Sigmoid colon (tissue), 7 donors: Measurements from ENCODE around the gene CELF1. TPM values are rescaled to one million over a fixed set of nuclear protein-coding genes. Genes with fewer than 3 reads are reported as not detected.

ENCODE experiments used
- DNase-seq: peaks from one replicate; pipeline ENCODE4 v3.0.0-alpha.2; 2019
- H3K27ac ChIP-seq, 4 donors: fragments of 200-600 bp; sonication (generic); one replicate each; pipeline ENCODE4 v1.5.1; 2016 to 2019; ENCODE audit warnings: mild to moderate bottlenecking in 1 of 4
- H3K27me3 ChIP-seq, 3 donors: fragments of 200-600 bp; sonication (generic); one replicate each; pipeline ENCODE4 v1.5.1; 2019; ENCODE audit warnings: mild to moderate bottlenecking in 1 of 3
- H3K36me3 ChIP-seq, 4 donors: fragments of 200-600 bp; sonication (generic); one replicate each; pipeline ENCODE4 v1.5.1; 2016 to 2019
- H3K4me1 ChIP-seq, 4 donors: fragments of 200-600 bp; sonication (generic); one replicate each; pipeline ENCODE4 v1.5.1; 2017 to 2019
- H3K4me3 ChIP-seq, 4 donors: fragments of 200-600 bp; sonication (generic); one replicate each; pipeline ENCODE4 v1.5.1; 2017 to 2019; ENCODE audit warnings: mild to moderate bottlenecking in 2 of 4, moderate library complexity in 1 of 4
- H3K9me3 ChIP-seq, 4 donors: fragments of 200-600 bp in 3 of 4; sonication (generic) in 3 of 4; one replicate each; pipeline versions ENCODE4 v1.5.1 to v1.6.1; 2013 to 2019
- EP300 ChIP-seq, 4 donors: sonication (generic); formaldehyde crosslinking; IDR thresholded peaks; one replicate each; pipeline ENCODE4 v1.6.1; 2017; ENCODE audit warnings: antibody characterized with exemption in 4 of 4
- POLR2A ChIP-seq, 2 donors: fragments of 450-650 bp; IDR thresholded peaks; one replicate each; pipeline ENCODE4 v1.6.1; 2016; ENCODE audit warnings: antibody characterized with exemption in 2 of 2, mild to moderate bottlenecking in 2 of 2, moderate library complexity in 2 of 2
- POLR2AphosphoS5 ChIP-seq, 4 donors: sonication (generic); formaldehyde crosslinking; IDR thresholded peaks; one replicate each; pipeline ENCODE4 v1.6.1; 2017; ENCODE audit warnings: antibody characterized with exemption in 4 of 4
- WGBS, 2 donors: extraction: QIAGEN DNeasy Blood & Tissue Kit; methylation state at CpG; one replicate each; pipeline ENCODE4 v1.1.7; 2013; 5-methylcytosine and 5-hydroxymethylcytosine counted together
- intact Hi-C: fragments of 100-400 bp; cut with DNase I; formaldehyde crosslinking; loops from one replicate; pipeline ENCODE4 v1.15.1; 2023
- polyA plus RNA-seq, 3 donors: library from polyadenylated mRNA; stranded (reverse); fragments of 200-250 nt; gene quantifications; one replicate each; pipeline ENCODE4 v1.2.3, GENCODE V29; 2013
- total RNA-seq, 4 donors: library from RNA; depleted of rRNA; stranded (reverse); fragments of >200 nt; gene quantifications; one replicate each; pipeline ENCODE4 v1.1.0, GENCODE V29; 2016
- TF ChIP-seq, protein P1 (sequence below), 4 experiments: fragments of 450-650 bp in 3 of 4; fragments of 200-600 bp in 1 of 4; IDR thresholded peaks; one replicate each; pipeline ENCODE4 v1.5.1; 2016 to 2019; ENCODE audit warnings: antibody characterized with exemption in 4 of 4, mild to moderate bottlenecking in 3 of 4, moderate library complexity in 2 of 4
- donor health status: healthy with polysubstance abuse.
- donor health status: Bipolar disorder and iron deficiency.
- donor health status: healthy.

Gene CELF1
- total and polyA plus RNA-seq, 7 donors: 9.0 to 188 (median 87.2) TPM

DNA sequence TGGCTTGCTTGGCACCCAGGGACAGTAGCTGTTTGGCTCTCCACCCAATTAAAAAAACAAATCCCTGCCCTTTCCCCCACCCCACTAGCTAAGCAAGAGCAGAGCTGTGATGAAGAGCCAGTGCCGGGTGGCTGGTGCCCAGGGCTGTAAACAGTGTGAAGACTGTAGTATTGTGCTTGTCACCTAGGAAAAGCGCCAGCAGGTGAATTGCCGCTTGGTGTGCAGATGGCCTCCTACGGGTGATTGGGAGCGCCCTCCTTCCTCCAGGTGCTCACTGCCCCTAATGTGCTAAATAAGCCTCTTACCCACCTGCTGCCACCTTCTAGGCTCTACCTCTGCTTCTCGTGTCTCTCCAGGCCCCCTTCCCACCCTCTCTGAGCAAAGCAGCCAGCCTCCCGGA is 85.6 kb downstream of the CELF1 start:
- Histone ChIP-seq H3K27ac (peak overlapping the region; percentile 64 to 78 (median 71)), H3K36me3 (peaks cover 0 to 47% (median 32%) of the 10 kb centered on the region in 4 donors), H3K9me3 (no peaks in the 10 kb centered on the region), H3K4me3 (no peak overlapping the region), H3K4me1 (peaks cover 0 to 70% (median 64%) of the 10 kb centered on the region in 4 donors), H3K27me3 (no peaks in the 10 kb centered on the region)
- WGBS, 2 donors: 21 to 71% methylated on average over 7 of the region's 7 CpGs
- intact Hi-C loops: loop anchor here (5.0 kb wide), 2 partner anchors 85 to 100 kb away; partner anchors contain the start of genes CELF1 and PTPMT1
- peak; percentile 70 for DNase-seq
- TF ChIP-seq POLR2AphosphoS5 (IDR thresholded peaks at IDR 0.05): no peak
- TF ChIP-seq POLR2A (IDR thresholded peaks at IDR 0.05): no peak
- no peak for TF ChIP-seq EP300 (IDR thresholded peaks at IDR 0.05)
- TF ChIP-seq, protein P1, sequence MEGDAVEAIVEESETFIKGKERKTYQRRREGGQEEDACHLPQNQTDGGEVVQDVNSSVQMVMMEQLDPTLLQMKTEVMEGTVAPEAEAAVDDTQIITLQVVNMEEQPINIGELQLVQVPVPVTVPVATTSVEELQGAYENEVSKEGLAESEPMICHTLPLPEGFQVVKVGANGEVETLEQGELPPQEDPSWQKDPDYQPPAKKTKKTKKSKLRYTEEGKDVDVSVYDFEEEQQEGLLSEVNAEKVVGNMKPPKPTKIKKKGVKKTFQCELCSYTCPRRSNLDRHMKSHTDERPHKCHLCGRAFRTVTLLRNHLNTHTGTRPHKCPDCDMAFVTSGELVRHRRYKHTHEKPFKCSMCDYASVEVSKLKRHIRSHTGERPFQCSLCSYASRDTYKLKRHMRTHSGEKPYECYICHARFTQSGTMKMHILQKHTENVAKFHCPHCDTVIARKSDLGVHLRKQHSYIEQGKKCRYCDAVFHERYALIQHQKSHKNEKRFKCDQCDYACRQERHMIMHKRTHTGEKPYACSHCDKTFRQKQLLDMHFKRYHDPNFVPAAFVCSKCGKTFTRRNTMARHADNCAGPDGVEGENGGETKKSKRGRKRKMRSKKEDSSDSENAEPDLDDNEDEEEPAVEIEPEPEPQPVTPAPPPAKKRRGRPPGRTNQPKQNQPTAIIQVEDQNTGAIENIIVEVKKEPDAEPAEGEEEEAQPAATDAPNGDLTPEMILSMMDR (IDR thresholded peaks at IDR 0.05): no peak

DNA sequence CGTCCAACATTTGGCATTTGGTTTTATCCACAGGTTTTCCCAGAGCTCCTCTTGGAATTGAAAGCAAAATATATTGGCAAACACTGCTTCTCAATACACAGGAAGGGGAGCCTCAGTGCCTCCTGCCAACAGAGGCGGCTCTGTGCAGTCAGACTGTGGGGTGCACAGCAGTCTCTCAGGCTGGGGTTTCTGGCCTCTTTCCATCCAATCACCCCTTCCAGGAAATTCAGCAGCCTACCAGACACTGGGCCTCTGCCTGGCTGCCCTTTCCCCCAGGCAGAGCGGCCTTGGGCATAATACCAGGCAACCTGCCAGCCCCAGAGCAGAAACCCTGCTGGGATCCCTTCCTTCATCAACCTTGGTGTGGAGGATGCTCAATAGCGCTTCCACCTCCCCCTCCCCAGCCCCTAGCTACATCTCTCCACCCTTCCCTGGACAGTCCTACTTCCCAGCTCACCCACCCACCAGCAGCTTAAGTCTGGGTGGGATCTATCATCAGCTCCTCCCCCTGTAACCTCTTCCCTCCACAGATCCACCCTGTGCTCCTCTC is 86.2 kb downstream of the CELF1 start:
- peak; percentile 82 for DNase-seq
- H3K4me3 ChIP-seq: no peak overlapping the region
- peaks cover 0 to 42% (median 26%) of the 10 kb centered on the region in 4 donors for H3K36me3 ChIP-seq
- TF ChIP-seq POLR2AphosphoS5 (IDR thresholded peaks at IDR 0.05): no peak
- no peak for TF ChIP-seq EP300 (IDR thresholded peaks at IDR 0.05)
- TF ChIP-seq, protein P1 (IDR thresholded peaks at IDR 0.05): no peak
- no peak for TF ChIP-seq POLR2A (IDR thresholded peaks at IDR 0.05)
- no peaks in the 10 kb centered on the region for H3K9me3 ChIP-seq
- H3K27ac ChIP-seq: peak overlapping the region; percentile 64 to 78 (median 71)
- H3K4me1 ChIP-seq: peaks cover 0 to 70% (median 64%) of the 10 kb centered on the region in 4 donors
- H3K27me3 ChIP-seq: no peaks in the 10 kb centered on the region
- 16 to 58% methylated on average over 4 of the region's 4 CpGs for WGBS, 2 donors
- intact Hi-C loops: loop anchor here (5.0 kb wide), 2 partner anchors 86 to 101 kb away; partner anchors contain the start of genes CELF1 and PTPMT1

DNA sequence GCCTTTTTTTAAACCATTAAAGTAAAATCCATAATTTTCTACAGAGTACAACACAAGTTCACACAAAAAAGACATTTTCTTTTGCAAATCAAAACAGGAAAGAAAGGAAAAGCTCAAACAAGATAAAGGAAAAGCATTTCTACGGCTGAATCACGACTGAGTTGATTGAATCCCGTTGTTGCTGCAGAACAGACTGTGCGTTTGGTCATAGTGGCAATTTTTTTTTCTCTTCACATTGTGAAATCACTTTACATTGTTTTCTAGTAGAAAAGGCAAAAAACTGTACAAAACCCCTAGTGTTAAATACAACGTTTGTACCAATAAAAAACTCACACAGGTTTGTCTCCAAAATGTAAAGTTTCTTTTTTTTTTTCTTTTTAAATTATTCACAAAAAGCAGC is 86.7 kb downstream of the CELF1 start:
- Histone ChIP-seq H3K27ac (peak overlapping the region; percentile 64 to 78 (median 71)), H3K27me3 (no peaks in the 10 kb centered on the region), H3K36me3 (peaks cover 0 to 36% (median 20%) of the 10 kb centered on the region in 4 donors), H3K4me3 (no peak overlapping the region), H3K9me3 (no peaks in the 10 kb centered on the region), H3K4me1 (peaks cover 0 to 68% (median 62%) of the 10 kb centered on the region in 4 donors)
- intact Hi-C loops: loop anchor here (5.0 kb wide), 2 partner anchors 86 to 101 kb away; partner anchors contain the start of genes CELF1 and PTPMT1
- TF ChIP-seq POLR2AphosphoS5 (IDR thresholded peaks at IDR 0.05) (no peak), POLR2A (IDR thresholded peaks at IDR 0.05) (no peak), EP300 (IDR thresholded peaks at IDR 0.05) (no peak)
- TF ChIP-seq, protein P1 (IDR thresholded peaks at IDR 0.05): no peak
- DNase-seq: no peak
- WGBS, 2 donors: 30 to 66% methylated on average over 5 of the region's 5 CpGs

DNA sequence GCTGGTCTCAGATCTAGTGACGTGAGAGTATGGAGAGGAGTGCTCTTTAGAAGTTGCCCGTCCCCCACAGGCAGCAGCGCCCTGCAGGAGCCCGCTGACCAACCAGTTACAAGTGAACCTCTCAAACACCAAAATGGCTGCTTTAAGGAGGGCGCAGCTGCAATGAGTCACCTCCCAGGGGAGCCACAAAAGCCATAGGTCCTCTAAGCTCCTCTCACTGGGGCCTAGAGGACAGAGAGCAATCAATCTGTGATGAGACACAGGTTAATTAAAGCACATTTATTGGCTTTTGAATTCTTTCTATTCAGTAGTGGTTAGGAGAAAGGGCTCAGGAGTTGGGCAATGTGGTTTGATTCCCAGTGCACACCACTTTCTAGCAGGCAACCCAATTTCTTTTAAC is 88.4 kb downstream of the CELF1 start:
- H3K27ac ChIP-seq: no peak overlapping the region
- peaks cover 0 to 28% (median 10%) of the 10 kb centered on the region in 4 donors for H3K36me3 ChIP-seq
- DNase-seq: peak; percentile 8
- TF ChIP-seq, protein P1 (IDR thresholded peaks at IDR 0.05): no peak
- TF ChIP-seq POLR2AphosphoS5 (IDR thresholded peaks at IDR 0.05): no peak
- no peaks in the 10 kb centered on the region for H3K27me3 ChIP-seq
- WGBS, 2 donors: 96% methylated on average over 5 of the region's 5 CpGs
- H3K4me1 ChIP-seq: peaks cover 0 to 51% (median 45%) of the 10 kb centered on the region in 4 donors
- H3K9me3 ChIP-seq: no peaks in the 10 kb centered on the region
- H3K4me3 ChIP-seq: no peak overlapping the region
- intact Hi-C loops: no loop called here
